A549 (cell line): ENCODE measurements around the gene SKIC2.

Experiments
- CHD2 ChIP-seq: fragments of 150-350 bp; IDR thresholded peaks from 2 replicates; pipeline ENCODE4 v1.6.1; 2014; ENCODE audit warnings: low read length; ENCODE audit not compliant: partially characterized antibody
- NPAS2 ChIP-seq: fragments of 250-450 bp; sonication (Bioruptor Pico); IDR thresholded peaks from 2 replicates; pipeline ENCODE4 v1.8.0; 2022; ENCODE audit warnings: mild to moderate bottlenecking, moderate library complexity, borderline replicate concordance
- POLR2A ChIP-seq: IDR thresholded peaks from 2 replicates; pipeline ENCODE4 v1.6.1; 2012; ENCODE audit warnings: mild to moderate bottlenecking, low read length
- RNF2 ChIP-seq: fragments of 200-600 bp; sonication (generic); IDR thresholded peaks from 2 replicates; pipeline ENCODE4 v1.6.1; 2016; ENCODE audit warnings: low read depth, mild to moderate bottlenecking, antibody characterized with exemption, moderate library complexity, borderline replicate concordance
- ZNF302 ChIP-seq: fragments of 250-450 bp; sonication (Bioruptor Pico); IDR thresholded peaks from 2 replicates; pipeline ENCODE4 v1.9.0; 2021; ENCODE audit warnings: inconsistent platforms, mild to moderate bottlenecking, moderate library complexity
- TF ChIP-seq, protein P1 (sequence below): fragments of 450-650 bp; IDR thresholded peaks from 2 replicates; pipeline ENCODE4 v1.6.1; 2014; ENCODE audit warnings: antibody characterized with exemption
- TF ChIP-seq, protein P2 (sequence below): fragments of >200 bp; sonication (Bioruptor Twin); formaldehyde crosslinking; IDR thresholded peaks from 3 replicates; pipeline ENCODE4 v1.5.1; 2016

DNA sequence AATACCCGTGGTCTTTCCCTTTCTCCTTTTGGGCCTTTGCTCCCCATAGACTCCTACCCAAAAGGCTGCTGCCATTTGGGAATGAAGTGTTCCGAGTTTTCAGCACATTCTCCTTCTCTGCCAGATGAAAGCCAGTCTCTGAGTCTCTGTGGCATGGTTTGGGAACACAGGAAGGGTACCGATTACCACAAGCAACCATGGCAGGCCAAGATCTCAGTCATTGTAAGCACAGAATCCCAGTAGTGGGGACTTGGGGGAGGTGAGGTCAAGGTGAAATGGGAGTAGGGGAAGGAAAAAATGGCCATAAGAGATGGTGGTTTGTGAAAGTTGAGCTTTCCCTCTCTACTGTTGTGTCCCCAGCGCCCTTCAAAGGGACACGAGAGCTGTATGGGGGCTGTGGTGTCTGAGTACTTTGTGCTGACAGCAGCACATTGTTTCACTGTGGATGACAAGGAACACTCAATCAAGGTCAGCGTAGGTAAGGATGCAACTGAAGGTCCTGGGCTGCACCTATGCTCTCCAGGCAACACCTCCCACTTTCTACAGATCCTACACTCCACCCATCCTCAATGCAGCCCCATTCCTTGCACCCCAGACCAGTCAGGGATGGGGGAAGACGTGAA lies 8.9 kb upstream of the SKIC2 start:
- TF ChIP-seq, protein P1, sequence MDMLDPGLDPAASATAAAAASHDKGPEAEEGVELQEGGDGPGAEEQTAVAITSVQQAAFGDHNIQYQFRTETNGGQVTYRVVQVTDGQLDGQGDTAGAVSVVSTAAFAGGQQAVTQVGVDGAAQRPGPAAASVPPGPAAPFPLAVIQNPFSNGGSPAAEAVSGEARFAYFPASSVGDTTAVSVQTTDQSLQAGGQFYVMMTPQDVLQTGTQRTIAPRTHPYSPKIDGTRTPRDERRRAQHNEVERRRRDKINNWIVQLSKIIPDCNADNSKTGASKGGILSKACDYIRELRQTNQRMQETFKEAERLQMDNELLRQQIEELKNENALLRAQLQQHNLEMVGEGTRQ = no peak
- TF ChIP-seq, protein P2, sequence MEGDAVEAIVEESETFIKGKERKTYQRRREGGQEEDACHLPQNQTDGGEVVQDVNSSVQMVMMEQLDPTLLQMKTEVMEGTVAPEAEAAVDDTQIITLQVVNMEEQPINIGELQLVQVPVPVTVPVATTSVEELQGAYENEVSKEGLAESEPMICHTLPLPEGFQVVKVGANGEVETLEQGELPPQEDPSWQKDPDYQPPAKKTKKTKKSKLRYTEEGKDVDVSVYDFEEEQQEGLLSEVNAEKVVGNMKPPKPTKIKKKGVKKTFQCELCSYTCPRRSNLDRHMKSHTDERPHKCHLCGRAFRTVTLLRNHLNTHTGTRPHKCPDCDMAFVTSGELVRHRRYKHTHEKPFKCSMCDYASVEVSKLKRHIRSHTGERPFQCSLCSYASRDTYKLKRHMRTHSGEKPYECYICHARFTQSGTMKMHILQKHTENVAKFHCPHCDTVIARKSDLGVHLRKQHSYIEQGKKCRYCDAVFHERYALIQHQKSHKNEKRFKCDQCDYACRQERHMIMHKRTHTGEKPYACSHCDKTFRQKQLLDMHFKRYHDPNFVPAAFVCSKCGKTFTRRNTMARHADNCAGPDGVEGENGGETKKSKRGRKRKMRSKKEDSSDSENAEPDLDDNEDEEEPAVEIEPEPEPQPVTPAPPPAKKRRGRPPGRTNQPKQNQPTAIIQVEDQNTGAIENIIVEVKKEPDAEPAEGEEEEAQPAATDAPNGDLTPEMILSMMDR = no peak
- TF ChIP-seq CHD2 (no peak), POLR2A (no peak), RNF2 (no peak), ZNF302 (CRISPR knock-in tag) (no peak), NPAS2 (CRISPR knock-in tag) (no peak)
